ENCODE measurements around the gene ANKH. TPM values are rescaled to one million over a fixed set of nuclear protein-coding genes. Genes with fewer than 3 reads are reported as not detected.

The ANKH gene
- total RNA-seq, 1 experiment from 2014 or later: 16.9 TPM

GRCh38 chr5:14679595-14679994, 192.0 kb downstream of the ANKH start (continued):
- TF ChIP-seq ATF2 (CRISPR knock-in tag; IDR thresholded peaks at IDR 0.05; ENCODE audit: borderline replicate concordance, low read depth) (no peak), ZMAT4 (CRISPR knock-in tag; IDR thresholded peaks at IDR 0.05) (no peak)

- CTCF ChIA-PET: no interaction called here
- H3K4me3 Mint-ChIP-seq: no peak overlapping the region
- no peak for ATAC-seq
- POLR2A ChIA-PET: no interaction called here
- no peak for TF ChIP-seq PRRX2 (CRISPR knock-in tag; IDR thresholded peaks at IDR 0.05)
- no peak for TF ChIP-seq TEAD1 (CRISPR knock-in tag; IDR thresholded peaks at IDR 0.05)
- TF ChIP-seq GABPB1 (CRISPR knock-in tag; IDR thresholded peaks at IDR 0.05): no peak
- TF ChIP-seq ESRRA (CRISPR knock-in tag; IDR thresholded peaks at IDR 0.05; ENCODE audit: borderline replicate concordance): no peak
- no peak for TF ChIP-seq ZBTB21 (CRISPR knock-in tag; IDR thresholded peaks at IDR 0.05; ENCODE audit: borderline replicate concordance)
- no peak for TF ChIP-seq CREM (CRISPR knock-in tag; IDR thresholded peaks at IDR 0.05)
- TF ChIP-seq JUN (CRISPR knock-in tag; IDR thresholded peaks at IDR 0.05): no peak
- no peak for TF ChIP-seq SMAD3 (CRISPR knock-in tag; IDR thresholded peaks at IDR 0.05; ENCODE audit: borderline replicate concordance)
- no peak for TF ChIP-seq KAT7 (CRISPR knock-in tag; IDR thresholded peaks at IDR 0.05; ENCODE audit: borderline replicate concordance)
- no peak for TF ChIP-seq USF2 (CRISPR knock-in tag; IDR thresholded peaks at IDR 0.05)
- no peak for TF ChIP-seq ZNF317 (CRISPR knock-in tag; IDR thresholded peaks at IDR 0.05; ENCODE audit: borderline replicate concordance, low read depth)
- TF ChIP-seq GTF2I (CRISPR knock-in tag; conservative IDR thresholded peaks at IDR 0.05): no peak
- no peak for TF ChIP-seq TCF7 (CRISPR knock-in tag; IDR thresholded peaks at IDR 0.05; ENCODE audit: low read depth)
- TF ChIP-seq HMGXB4 (CRISPR knock-in tag; IDR thresholded peaks at IDR 0.05): no peak
- TF ChIP-seq TEAD4 (CRISPR knock-in tag; IDR thresholded peaks at IDR 0.05): no peak
- no peak for TF ChIP-seq MLX (CRISPR knock-in tag; IDR thresholded peaks at IDR 0.05)
- no peak for TF ChIP-seq AFF4 (CRISPR knock-in tag; IDR thresholded peaks at IDR 0.05; ENCODE audit: borderline replicate concordance)
- H3K9me3 Mint-ChIP-seq: no peaks in the 10 kb centered on the region
- DNase-seq (ENCODE audit: low spot score): no peak
- H3K27me3 Mint-ChIP-seq (ENCODE audit: low read depth): no peaks in the 10 kb centered on the region
- no peak overlapping the region for H3K27ac Mint-ChIP-seq
- H3K36me3 Mint-ChIP-seq: peaks cover 21% of the 10 kb centered on the region
- H3K4me1 Mint-ChIP-seq: peaks cover 20% of the 10 kb centered on the region
These were observed 192.7 kb downstream of the ANKH start for GRCh38 chr5:14678773-14679334.
